CD4-positive, alpha-beta T cell treated with Interleukin-15 for 4 hours (primary cell): ENCODE results near the gene ZNF282.
"Not testable (repeated sequence)": the region's sequence is repeated elsewhere in the genome, so short reads cannot be mapped to it uniquely, and the experiment has no call there.

Source experiments
- DNase-seq: peaks from one replicate; pipeline ENCODE4 v3.0.0-alpha.2; 2020; ENCODE audit warnings: low spot score

Gene ZNF282

DNA sequence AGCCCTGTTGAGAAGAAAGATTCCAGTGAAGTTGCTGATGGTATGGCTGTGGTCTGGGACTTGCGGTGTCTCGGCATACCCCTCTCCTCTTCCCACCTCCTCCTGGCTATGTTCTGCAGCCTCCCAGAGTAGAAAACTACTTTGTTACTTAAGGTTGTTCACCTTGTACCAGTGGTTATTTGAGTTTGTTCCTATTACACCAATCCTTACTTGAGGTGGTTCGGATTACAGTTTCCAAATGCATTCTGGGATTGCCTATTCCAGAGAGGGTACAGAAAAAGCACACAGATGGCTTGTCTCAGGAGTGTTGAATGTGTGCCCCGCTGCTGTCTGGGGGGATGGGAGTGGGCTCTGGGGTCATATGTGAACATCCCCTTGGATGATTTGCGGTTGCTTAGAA lies 59.8 kb downstream of the ZNF282 start:
- DNase-seq, result no peak

DNA sequence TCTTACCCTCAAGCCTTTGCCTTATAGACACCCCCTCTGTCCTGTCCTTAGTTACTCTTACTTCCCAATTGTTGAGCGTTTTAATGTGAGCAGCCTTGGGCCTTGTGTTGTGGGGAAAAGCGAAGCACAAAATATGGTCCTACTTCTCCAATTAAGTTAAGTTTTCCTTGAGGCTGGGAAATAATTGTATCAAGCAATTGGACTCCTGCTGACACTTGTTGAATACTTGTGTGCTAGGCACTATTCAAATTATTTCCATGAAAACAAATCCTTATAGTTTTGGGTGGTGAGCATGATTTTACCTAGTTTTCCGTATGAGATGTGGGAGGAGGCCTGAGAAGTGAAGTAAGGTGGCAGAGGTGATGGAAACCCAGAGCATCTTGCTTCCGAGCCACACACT lies 61.2 kb downstream of the ZNF282 start:
- no peak for DNase-seq

DNA sequence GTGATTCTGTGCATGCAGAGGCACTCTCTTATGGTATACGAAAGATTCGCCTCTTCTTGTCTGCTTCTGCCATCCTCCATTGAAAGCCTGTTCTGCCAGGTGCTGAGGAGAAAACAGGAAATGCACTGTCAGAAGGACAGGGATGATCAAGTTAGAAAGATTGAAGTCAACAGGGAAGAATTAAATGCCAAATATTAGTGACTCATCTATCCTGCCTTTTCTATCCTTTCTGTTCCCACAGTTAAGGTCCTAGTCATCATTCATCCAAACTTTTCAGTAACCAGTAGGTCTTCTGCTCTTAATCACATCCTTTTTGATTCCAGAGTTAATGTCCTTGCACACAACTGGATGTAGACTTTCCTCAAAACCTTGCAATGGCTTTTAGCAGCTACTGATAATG lies 61.8 kb downstream of the ZNF282 start:
- no peak for DNase-seq

DNA sequence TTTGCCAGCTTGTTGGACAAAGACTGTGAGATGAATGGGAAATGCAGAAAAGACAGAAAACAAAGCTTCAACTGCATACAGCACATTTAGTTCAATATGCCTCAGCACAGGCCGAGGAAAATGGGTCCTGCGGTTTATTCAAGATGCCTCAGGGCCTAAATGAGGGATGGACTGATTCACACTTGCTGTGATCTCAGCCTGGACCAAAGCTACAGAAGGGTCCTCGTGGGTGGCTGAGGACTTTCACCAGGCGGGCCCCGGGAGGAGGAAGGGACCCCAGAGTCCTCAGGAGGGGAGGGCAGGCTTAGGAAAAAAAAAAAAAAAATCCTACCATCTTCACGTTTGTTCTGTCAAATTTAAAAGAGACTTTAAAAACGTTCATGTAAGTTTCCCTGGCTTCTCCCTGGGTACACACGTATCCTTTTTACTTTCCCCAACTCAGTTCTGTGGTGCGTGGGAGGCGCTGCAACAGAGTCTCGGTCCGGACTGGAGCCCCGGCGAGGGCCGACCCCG lies 66.0 kb downstream of the ZNF282 start:
- DNase-seq, result no peak

DNA sequence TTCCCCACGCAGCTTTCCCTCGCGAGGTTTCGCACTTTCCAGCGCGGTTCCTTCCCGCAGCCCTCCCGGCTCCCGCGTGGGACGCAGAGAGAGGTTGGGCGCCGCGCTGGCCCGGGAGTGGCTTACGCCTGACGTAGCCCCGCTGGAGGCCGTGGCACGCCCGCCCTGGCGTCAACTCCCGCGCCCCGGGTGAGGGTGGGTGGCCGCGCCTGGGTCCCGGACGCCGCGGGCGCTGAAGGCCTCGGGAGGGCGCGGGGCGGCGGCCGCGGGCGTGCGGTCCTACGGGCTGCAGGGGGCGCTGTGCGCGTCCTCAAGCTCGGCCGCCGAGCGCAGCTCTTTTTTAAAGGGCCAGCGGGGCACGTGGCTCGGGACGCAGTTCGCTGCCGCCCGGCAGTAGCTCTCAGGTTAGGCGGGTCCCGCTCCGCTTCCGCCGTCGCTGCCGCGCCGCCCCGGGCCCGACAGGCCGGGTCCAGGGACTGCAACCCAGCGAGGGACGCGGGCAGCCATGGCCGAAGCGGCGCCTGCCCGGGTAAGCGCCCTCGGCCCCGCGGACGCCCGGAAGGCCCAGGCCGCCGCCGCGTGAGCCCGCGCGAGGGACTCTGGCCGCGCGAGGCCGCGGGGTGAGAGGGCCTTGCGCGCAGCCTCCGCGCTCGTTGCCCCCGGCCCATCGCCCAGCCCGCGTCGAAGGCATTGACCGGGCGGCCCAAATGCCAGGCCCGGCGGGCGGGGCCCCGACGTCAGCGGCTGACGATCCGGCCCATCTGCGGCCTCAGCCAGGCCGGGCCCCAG lies 66.7 kb downstream of the ZNF282 start, which contains the start of gene ZNF783:
ZNF783 (plus strand) TSS at position 368 of the 789 bp plus-strand sequence; CDS start at position 506, 138 bp downstream.
- peak; percentile 88 for DNase-seq

DNA sequence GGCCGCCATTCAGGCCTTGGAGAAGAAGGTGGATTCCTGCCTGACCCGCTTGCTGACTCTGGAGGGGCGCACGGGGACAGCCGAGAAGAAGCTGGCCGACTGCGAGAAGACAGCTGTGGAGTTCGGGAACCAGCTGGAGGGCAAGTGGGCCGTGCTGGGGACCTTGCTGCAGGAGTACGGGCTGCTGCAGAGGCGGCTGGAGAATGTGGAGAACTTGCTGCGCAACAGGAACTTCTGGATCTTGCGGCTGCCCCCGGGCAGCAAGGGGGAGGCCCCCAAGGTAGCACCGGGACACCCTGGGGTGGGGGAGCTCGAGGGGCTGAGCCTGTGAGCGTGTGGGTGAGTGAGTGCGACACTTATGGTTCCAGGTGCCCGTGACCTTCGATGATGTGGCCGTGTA lies 71.1 kb downstream of the ZNF282 start:
- no peak for DNase-seq

DNA sequence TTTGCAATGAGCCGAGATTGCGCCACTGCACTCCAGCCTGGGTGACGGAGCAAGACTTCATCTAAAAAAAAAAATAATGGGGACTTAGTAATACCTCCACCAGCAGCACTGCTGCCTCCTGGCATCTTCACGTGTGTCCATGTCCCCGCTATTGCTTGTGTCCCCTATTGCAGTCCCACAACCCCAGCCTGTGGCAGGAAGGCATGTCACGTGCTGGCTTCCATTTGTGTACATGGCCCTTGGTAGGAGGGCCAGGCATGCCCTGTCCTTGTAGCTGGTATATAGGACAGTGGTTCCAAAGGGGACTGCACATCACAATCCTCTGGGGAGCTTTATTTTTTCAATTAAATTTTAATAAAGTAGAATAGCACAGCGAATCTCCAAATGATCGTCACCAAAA lies 72.4 kb downstream of the ZNF282 start:
- DNase-seq, result no peak

DNA sequence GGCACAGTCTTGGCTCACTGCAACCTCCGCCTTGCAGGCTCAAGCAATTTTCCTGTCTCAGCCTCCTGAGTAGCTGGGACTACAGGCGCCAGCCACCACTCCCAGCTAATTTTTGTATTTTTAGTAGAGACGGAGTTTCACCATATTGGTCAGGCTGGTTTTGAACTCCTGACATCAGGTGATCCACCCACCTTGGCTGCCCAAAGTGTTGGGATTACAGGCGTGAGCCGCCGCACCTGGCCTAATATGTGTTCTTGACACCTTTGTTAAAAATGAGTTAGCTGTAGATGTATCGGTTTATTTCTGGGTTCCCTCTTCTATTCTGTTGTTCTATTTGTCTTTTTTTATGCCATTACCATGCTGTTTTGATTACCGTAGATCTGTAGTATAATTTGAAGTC lies 79.1 kb downstream of the ZNF282 start:
- not testable (repeated sequence) for DNase-seq
